ENCODE measurements around the gene VPS37C.

Gene VPS37C

DNA sequence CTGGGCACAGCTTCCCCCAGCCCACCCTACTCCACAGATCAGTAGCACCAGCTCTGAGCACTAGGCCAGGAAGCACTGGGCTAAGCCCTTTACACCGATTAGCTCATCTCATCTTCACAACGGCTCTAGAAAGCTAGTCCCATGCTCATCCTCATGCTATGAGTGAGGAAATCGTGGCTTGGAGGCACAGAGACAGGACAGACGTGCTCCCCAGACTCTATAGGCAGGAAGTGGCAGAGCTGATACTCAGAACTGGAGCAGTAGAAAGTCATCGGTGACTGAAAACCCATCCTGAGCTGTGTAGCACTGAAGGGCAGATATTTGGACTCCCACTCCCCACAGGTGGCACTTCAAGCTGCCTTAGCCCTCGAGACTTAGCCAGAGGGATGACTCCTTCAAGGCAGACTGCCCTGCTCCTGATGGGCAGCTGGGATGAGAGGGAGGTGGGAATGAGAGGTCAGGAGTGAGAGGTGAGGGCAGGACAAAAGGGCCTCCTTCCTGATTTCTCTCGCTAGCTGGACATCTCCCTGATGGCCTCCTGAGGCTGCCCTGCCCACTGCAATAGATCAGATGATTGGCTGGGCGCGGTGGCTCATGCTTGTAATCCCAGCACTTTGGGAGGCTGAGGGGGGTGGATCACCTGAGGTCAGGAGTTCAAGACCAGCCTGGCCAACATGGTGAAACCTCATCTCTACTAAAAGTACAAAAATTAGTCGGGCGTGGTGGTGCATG lies 49.3 kb downstream of the VPS37C start:
- Histone ChIP-seq H3F3A (ENCODE audit: insufficient read depth, low read length) (no peaks in the 10 kb centered on the region), H3K9ac (ENCODE audit: low read length) (no peak overlapping the region), H3K4me2 (ENCODE audit: low read depth, low read length) (no peak overlapping the region), H3K4me1 (ENCODE audit: low read length) (no peaks in the 10 kb centered on the region), H3K4me3 (ENCODE audit: low read length) (no peak overlapping the region), H3K79me2 (ENCODE audit: low read length) (no peaks in the 10 kb centered on the region), H2AFZ (ENCODE audit: low read length) (no peak overlapping the region), H3K36me3 (replicated peaks; ENCODE audit: insufficient read depth, low read length) (no peaks in the 10 kb centered on the region), H4K20me1 (ENCODE audit: insufficient read depth, low read length) (no peaks in the 10 kb centered on the region), H3K9me2 (replicated peaks; ENCODE audit: insufficient read depth, low read length) (no peaks in the 10 kb centered on the region), H3K27me3 (replicated peaks; ENCODE audit: insufficient read depth, low read length) (no peaks in the 10 kb centered on the region), H3K27ac (ENCODE audit: low read length) (no peak overlapping the region), H3K9me3 (replicated peaks; ENCODE audit: insufficient read depth, low read length) (no peaks in the 10 kb centered on the region)
- TF ChIP-seq EZH2phosphoT487 (IDR thresholded peaks at IDR 0.05; ENCODE audit: low read length): no peak
- TF ChIP-seq, protein P1, sequence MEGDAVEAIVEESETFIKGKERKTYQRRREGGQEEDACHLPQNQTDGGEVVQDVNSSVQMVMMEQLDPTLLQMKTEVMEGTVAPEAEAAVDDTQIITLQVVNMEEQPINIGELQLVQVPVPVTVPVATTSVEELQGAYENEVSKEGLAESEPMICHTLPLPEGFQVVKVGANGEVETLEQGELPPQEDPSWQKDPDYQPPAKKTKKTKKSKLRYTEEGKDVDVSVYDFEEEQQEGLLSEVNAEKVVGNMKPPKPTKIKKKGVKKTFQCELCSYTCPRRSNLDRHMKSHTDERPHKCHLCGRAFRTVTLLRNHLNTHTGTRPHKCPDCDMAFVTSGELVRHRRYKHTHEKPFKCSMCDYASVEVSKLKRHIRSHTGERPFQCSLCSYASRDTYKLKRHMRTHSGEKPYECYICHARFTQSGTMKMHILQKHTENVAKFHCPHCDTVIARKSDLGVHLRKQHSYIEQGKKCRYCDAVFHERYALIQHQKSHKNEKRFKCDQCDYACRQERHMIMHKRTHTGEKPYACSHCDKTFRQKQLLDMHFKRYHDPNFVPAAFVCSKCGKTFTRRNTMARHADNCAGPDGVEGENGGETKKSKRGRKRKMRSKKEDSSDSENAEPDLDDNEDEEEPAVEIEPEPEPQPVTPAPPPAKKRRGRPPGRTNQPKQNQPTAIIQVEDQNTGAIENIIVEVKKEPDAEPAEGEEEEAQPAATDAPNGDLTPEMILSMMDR (IDR thresholded peaks at IDR 0.05; ENCODE audit: low read length): no peak
- no peak for TF ChIP-seq EZH2 (optimal IDR thresholded peaks at IDR 0.05; ENCODE audit: low read depth, low read length)
- no peak for DNase-seq

DNA sequence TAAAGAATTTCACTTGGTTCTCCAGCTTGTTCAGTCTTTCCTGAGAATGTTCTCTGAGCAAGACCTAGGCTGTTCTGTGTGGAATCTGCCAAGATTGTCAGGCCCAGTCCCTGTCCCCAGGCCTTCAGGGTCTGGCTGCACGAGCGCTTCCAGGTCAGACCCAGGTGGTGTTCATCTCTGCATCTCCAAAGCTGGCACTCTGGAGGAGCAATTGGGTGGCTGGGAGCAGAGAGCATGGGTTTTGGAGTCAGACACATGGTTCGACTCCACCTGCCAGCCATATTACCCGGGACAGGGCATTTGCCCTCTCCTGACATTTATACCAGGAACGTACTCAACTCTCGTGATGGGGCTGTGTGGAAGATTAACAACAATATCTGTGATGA lies 50.2 kb downstream of the VPS37C start:
- DNase-seq: no peak
- Histone ChIP-seq H3K4me1 (ENCODE audit: low read length) (no peaks in the 10 kb centered on the region), H3K27me3 (replicated peaks; ENCODE audit: insufficient read depth, low read length) (no peaks in the 10 kb centered on the region), H3K27ac (ENCODE audit: low read length) (no peak overlapping the region), H3K36me3 (replicated peaks; ENCODE audit: insufficient read depth, low read length) (no peaks in the 10 kb centered on the region), H3K4me2 (ENCODE audit: low read depth, low read length) (no peak overlapping the region), H3K9me2 (replicated peaks; ENCODE audit: insufficient read depth, low read length) (no peaks in the 10 kb centered on the region), H4K20me1 (ENCODE audit: insufficient read depth, low read length) (no peaks in the 10 kb centered on the region), H3F3A (ENCODE audit: insufficient read depth, low read length) (no peaks in the 10 kb centered on the region), H3K9ac (ENCODE audit: low read length) (no peak overlapping the region), H3K9me3 (replicated peaks; ENCODE audit: insufficient read depth, low read length) (no peaks in the 10 kb centered on the region), H2AFZ (ENCODE audit: low read length) (no peak overlapping the region), H3K4me3 (ENCODE audit: low read length) (no peak overlapping the region), H3K79me2 (ENCODE audit: low read length) (no peaks in the 10 kb centered on the region)
- no peak for TF ChIP-seq EZH2 (optimal IDR thresholded peaks at IDR 0.05; ENCODE audit: low read depth, low read length)
- TF ChIP-seq EZH2phosphoT487 (IDR thresholded peaks at IDR 0.05; ENCODE audit: low read length): no peak
- TF ChIP-seq, protein P1 (IDR thresholded peaks at IDR 0.05; ENCODE audit: low read length): no peak

DNA sequence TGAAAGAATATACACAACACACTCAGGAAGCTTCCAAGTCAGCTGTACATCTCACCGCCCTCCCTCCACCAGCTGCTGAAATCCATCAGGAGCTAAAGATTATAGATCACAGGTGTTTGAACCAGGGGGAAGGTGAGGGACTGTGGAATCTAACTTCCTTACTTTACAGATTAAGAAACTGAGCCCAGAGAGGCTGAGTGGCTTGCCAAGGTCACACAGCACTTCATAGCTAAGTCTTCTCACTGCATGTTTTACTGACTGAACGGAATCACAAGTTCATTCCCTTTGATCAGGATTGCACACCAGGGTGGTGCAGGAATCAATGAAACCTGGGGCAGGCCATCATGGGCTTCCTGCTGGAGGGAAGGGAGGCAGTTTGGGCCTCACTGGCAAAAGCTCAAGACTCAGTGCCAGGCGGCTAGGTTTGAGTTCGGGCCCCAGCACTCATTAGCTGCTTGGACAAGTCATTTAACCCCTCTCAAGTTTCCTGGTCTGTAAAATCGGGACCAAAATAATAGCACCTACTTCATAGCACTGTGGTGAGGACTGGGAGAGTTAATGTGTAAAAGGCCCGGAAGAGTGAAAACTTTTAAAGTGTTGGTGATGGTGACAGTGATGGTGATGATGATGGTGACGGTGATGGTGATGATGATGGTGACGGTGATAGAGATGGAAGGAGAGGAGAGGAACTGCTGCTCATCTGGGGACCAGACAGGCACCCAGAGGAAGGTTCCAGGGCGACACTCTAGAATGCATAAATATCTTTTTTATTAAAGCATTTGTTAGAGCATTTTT lies 50.8 kb downstream of the VPS37C start:
- H3K9me3 ChIP-seq (replicated peaks; ENCODE audit: insufficient read depth, low read length): no peaks in the 10 kb centered on the region
- no peak for TF ChIP-seq EZH2phosphoT487 (IDR thresholded peaks at IDR 0.05; ENCODE audit: low read length)
- no peak for TF ChIP-seq EZH2 (optimal IDR thresholded peaks at IDR 0.05; ENCODE audit: low read depth, low read length)
- TF ChIP-seq, protein P1 (IDR thresholded peaks at IDR 0.05; ENCODE audit: low read length): no peak
- no peak overlapping the region for H2AFZ ChIP-seq (ENCODE audit: low read length)
- H4K20me1 ChIP-seq (ENCODE audit: insufficient read depth, low read length): no peaks in the 10 kb centered on the region
- H3K79me2 ChIP-seq (ENCODE audit: low read length): no peaks in the 10 kb centered on the region
- H3K4me3 ChIP-seq (ENCODE audit: low read length): no peak overlapping the region
- no peak overlapping the region for H3K4me2 ChIP-seq (ENCODE audit: low read depth, low read length)
- no peaks in the 10 kb centered on the region for H3K4me1 ChIP-seq (ENCODE audit: low read length)
- no peaks in the 10 kb centered on the region for H3K27me3 ChIP-seq (replicated peaks; ENCODE audit: insufficient read depth, low read length)
- no peak overlapping the region for H3K27ac ChIP-seq (ENCODE audit: low read length)
- H3K9me2 ChIP-seq (replicated peaks; ENCODE audit: insufficient read depth, low read length): no peaks in the 10 kb centered on the region
- no peaks in the 10 kb centered on the region for H3K36me3 ChIP-seq (replicated peaks; ENCODE audit: insufficient read depth, low read length)
- H3F3A ChIP-seq (ENCODE audit: insufficient read depth, low read length): no peaks in the 10 kb centered on the region
- no peak for DNase-seq
- no peak overlapping the region for H3K9ac ChIP-seq (ENCODE audit: low read length)
